HG03097 (cell line): Measurements from ENCODE around the gene PLEKHG3.

Source experiments
- ATAC-seq: cut with Tn5 transposase; IDR thresholded peaks from one replicate; pipeline ENCODE4 v1.9.1; 2021; ENCODE audit not compliant: unreplicated experiment, low FRiP score

Gene PLEKHG3

GRCh38 chr14:64706119-64706592 lies 1.9 kb downstream of the PLEKHG3 start:
- no peak for ATAC-seq

- no peak for ATAC-seq
Measured at GRCh38 chr14:64706593-64707193, 2.5 kb downstream of the PLEKHG3 start.

GRCh38 chr14:64707661-64708060 lies 3.4 kb downstream of the PLEKHG3 start:
- ATAC-seq, result no peak

- ATAC-seq, result no peak
Measured at GRCh38 chr14:64708148-64709004, 4.2 kb downstream of the PLEKHG3 start.

- ATAC-seq, result no peak
Measured at GRCh38 chr14:64709126-64709525, 4.9 kb downstream of the PLEKHG3 start.

- ATAC-seq, result no peak
Measured at GRCh38 chr14:64711039-64711438, 6.8 kb downstream of the PLEKHG3 start.

- ATAC-seq, result no peak
Measured at GRCh38 chr14:64713677-64714076, 9.5 kb downstream of the PLEKHG3 start.

- ATAC-seq, result no peak
Measured at GRCh38 chr14:64714432-64715025, 10.3 kb downstream of the PLEKHG3 start.

GRCh38 chr14:64715146-64715627 lies 11.0 kb downstream of the PLEKHG3 start:
- no peak for ATAC-seq

GRCh38 chr14:64715628-64716412 lies 11.6 kb downstream of the PLEKHG3 start:
- ATAC-seq, result no peak

- no peak for ATAC-seq
Measured at GRCh38 chr14:64717870-64718269, 13.6 kb downstream of the PLEKHG3 start.

GRCh38 chr14:64718762-64719161 lies 14.5 kb downstream of the PLEKHG3 start:
- ATAC-seq, result no peak

GRCh38 chr14:64719601-64720000 lies 15.4 kb downstream of the PLEKHG3 start:
- ATAC-seq, result no peak

- no peak for ATAC-seq
Measured at GRCh38 chr14:64720131-64720576, 15.9 kb downstream of the PLEKHG3 start.

GRCh38 chr14:64721391-64721791 lies 17.2 kb downstream of the PLEKHG3 start:
- no peak for ATAC-seq

- ATAC-seq, result no peak
Measured at GRCh38 chr14:64721899-64722298, 17.7 kb downstream of the PLEKHG3 start.

GRCh38 chr14:64722842-64723447 lies 18.7 kb downstream of the PLEKHG3 start:
- ATAC-seq, result no peak

- no peak for ATAC-seq
Measured at GRCh38 chr14:64723691-64724577, 19.7 kb downstream of the PLEKHG3 start.

- no peak for ATAC-seq
Measured at GRCh38 chr14:64724578-64724930, 20.3 kb downstream of the PLEKHG3 start.
